ENCODE results near the gene RIMBP3C.
"Not testable (repeated sequence)": the region's sequence is repeated elsewhere in the genome, so short reads cannot be mapped to it uniquely, and the experiment has no call there.

RIMBP3C gene

GRCh38 chr22:21571679-21572078, 20.4 kb upstream of the RIMBP3C start:
- DNase-seq (ENCODE audit: low read depth) = no peak

GRCh38 chr22:21570398-21570797, 19.1 kb upstream of the RIMBP3C start:
- DNase-seq (ENCODE audit: low read depth) = no peak

DNA sequence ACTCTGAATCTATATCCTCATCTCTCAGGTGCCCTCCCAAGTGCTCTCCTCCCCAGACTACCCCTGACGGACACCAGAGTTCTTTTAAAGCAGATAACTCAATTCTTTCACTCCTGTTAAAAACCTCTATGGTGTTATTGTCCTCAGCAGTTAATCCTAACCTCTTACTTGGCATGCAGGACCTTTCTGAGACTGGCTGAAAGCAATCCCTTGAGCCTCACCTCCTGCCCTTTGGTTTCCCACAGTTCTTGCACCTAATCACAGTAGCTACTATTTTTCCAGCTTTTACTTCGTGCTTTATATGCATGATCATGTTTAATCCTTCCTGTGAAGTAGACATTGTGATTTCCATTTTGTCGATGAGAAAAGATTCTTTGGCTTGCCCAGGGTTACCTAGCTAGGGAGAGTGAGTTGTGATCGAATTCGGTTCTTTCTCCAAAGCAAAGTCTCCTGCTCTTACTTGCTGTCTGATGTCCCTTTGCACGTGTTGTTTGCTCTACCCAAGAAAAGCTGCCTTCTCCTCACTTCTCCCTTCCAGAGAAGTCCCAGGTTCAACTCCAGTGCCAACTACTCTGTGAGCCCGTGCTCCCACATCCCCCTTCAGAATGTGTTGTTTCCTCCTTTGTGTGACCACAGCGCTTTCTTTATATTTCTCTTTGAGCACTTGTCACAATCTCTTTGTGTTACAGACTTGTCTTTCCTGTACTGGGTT, 18.4 kb upstream of the RIMBP3C start:
- DNase-seq (ENCODE audit: low read depth) = no peak

DNA sequence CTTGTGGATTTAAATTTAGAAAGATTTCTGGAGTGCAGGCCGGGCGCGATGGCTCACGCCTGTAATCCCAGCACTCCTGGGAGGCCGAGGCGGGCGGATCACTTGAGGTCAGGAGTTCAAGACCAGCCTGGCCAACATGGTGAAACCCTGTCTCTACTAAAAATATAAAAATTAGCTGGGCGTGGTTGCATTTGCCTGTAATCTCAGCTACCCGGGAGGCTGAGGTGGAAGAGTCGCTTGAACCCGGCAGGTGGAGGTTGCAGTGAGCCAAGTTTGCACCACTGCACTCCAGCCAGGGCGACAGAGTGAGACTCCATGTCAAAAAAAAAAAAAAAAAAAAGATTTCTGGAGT, 17.8 kb upstream of the RIMBP3C start:
- DNase-seq (ENCODE audit: low read depth) = not testable (repeated sequence)

DNA sequence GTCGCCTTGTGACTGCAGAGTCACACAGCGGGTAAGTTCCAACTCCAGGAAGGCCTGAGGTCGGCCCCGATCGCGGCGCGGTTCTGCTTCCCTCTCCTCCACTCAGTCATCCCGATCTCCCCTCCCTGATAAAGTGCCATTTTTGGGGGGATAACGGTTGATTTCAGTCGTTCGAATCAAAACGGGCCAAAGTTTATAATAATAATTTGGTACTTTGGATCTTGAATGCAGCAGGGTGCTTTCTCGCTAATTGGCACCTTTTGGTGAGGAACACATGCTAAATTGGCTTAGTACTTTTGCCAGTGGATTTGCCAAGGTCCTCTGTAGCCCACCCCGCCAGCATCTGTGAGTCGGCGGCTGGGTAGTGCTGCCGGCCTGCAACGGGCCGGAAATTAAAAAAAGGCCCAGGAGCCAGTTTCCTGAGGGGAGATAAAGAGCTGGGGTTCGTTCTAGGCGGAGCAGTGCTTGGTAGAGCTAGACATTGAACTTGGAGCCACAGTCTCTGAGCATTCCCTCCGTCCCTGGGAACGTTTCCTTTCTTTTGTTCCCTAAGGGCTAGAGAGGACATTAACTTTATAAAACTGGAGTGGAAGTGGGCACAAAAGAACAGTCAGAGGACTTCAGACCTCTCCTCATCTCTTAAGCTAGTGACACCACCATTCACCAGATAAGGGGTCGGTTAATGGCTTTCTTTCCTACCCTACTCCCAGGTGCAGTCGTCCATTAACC, 17.2 kb upstream of the RIMBP3C start:
- DNase-seq (ENCODE audit: low read depth) = no peak

- peak; percentile 75 for DNase-seq (ENCODE audit: low read depth)
Measured at GRCh38 chr22:21567456-21568346, 16.4 kb upstream of the RIMBP3C start, which contains the start of gene UBE2L3. Gene UBE2L3, plus strand, starts transcription at chr22:21567714. Its CDS starts 31 bp downstream, at chr22:21567745.

DNA sequence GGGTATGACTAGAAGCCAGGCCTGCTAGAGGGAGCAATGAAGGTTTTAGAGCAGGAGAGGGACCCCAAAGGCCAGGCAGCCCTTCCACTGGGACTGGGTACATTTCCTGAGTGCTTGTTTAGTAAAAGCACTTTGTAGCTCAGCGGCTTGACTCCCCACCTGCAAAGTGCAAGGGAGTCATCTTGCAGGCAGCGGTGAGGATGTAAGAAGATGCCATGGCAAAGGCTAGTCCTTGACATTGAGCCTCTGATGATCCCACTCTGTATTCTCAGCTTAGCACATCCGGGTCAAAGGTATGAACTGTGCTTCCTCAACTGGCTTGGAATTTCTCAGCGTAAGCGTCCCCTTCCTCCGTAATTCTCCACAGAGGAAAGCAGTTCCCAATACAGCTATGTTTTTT, 13.2 kb upstream of the RIMBP3C start:
- no peak for DNase-seq (ENCODE audit: low read depth)

DNA sequence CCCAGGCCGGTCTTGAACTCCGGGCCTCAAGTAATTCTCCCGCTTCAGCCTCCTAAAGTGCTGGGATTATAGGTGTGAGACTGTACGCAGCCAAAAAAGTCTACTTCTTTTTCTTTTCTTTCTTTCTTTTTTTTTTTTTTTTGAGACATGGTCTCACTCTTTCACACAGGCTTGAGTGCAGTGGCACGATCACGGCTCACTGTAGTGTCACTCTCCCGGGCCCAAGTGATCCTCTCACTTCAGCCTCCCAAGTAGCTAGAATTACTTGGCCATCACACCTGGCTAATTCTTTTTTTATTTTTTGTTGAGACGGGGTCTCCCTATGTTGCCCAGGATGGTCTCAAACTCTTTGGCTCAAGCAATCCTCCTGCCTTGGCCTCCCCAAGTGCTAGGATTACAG, 12.7 kb upstream of the RIMBP3C start:
- DNase-seq (ENCODE audit: low read depth) = no peak

DNA sequence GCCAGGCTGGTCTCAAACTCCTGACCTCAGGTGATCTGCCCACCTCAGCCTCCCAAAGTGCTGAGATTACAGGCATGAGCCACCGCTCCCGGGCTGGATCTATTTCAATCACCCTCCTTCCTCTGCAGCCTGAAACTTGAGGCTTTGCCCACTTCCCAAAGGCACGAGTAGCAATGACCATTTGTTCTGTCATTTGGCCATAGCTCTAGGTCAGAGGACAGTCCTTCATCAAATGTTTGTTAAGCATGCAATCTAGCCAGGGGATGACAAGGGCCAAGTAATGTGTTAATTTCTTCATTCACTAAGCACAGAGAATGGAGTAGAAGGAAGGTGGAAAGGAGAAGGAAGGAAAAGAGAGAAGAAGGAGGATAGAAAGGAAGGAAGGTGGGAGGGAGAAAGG, 9.4 kb upstream of the RIMBP3C start:
- not testable (repeated sequence) for DNase-seq (ENCODE audit: low read depth)

DNA sequence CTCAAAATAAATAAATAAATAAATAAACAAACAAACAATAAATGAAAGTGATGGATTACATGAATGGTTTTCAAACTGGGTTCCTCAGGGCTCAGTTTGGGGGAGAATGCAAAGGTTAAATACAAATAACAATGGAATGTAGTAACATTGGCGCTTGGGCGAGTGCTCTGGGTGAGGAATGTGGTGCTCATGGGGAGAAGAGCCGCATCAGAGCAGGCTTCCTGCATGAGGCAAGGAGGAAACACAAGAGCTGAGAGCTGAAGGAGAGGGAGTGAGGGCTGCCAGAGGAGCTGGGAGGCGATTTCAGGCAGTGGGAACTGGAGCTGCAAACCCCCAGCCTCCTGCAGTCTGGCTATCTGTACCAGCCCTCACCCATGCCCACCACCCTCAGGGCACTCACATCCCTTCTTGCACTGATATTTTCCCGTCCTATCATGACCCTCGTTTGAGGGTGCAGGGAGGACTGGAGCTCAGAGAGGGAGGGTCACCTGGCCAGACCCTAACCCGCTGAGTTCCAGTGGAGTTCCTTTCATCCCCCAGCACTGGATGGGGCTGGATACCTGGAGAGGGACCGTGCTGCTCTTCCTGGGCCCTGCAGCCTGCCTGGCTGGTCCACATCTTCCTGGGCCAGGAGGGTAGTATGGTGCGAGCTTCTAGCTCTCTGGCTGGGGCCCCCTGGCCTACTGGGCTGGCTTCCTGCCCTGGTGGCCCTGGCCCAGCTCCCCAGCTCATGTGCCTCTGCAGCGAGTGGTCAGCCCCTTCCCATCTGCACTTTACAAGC, 8.3 kb upstream of the RIMBP3C start:
- not testable (repeated sequence) for DNase-seq (ENCODE audit: low read depth)

- DNase-seq (ENCODE audit: low read depth) = not testable (repeated sequence)
Measured at GRCh38 chr22:21550678-21551047, 598 bp downstream of the RIMBP3C start.

- DNase-seq (ENCODE audit: low read depth) = not testable (repeated sequence)
Measured at GRCh38 chr22:21550008-21550677, 1.1 kb downstream of the RIMBP3C start.

DNA sequence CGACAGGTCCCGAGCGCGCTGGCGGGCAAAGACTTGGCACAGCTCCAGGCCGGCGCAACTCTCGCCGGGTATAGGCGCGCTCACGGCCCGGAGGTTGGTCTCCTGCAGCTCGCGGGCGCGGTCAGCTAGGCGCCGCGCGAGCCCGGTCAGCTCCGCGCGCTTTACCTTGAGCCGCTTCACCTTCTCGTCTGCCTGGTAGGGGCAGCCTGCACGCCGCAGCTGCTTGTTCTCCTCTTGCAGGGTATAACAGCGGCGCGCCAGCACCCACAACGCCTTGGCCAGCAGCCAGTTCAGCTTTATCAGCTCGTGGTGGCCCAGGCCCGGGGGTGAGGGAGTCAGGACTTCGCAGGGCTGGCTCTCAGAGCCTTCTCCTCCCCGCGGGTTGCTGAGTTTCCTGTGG, 1.7 kb downstream of the RIMBP3C start:
- not testable (repeated sequence) for DNase-seq (ENCODE audit: low read depth)

- not testable (repeated sequence) for DNase-seq (ENCODE audit: low read depth)
Measured at GRCh38 chr22:21544432-21545322, 6.6 kb downstream of the RIMBP3C start.

GRCh38 chr22:21539862-21540261, 11.4 kb downstream of the RIMBP3C start:
- not testable (repeated sequence) for DNase-seq (ENCODE audit: low read depth)

DNA sequence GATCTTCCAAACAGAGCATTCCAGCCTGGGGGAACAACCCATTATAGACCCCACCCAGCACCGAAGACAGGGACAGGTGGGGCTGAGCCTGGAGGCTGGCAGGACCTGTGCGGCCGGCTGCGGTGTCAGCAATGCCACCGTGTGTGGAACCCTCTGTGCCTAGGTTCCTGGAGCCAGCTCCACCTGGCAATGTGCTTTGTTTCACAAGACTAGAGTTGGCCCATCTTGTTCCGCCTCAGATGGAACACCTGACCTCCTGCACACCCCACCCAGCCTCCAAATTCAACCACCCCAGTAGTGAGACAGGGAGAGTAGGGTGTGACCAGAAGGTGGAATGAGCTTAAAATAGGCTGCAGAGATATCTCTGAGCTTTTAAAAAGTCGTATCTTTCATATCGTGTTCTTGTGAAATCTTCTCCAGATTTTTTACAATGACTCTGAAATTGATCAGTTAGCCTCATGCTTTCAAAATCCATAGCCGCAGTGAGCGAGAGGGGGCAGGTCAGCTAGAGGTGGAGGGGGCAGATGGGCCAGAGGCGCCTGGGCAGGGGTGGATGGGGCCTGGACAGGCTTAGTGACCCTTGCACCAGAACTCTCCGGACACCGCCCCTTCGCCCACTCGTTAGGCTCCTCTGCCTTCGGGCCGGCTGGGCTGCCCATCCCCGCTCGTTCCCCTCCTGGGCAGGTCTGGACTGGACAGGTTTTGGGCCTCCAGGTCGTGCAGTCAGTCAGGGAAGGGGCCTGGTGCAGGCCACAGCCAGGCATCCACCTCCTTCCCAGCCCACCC, 18.2 kb downstream of the RIMBP3C start:
- not testable (repeated sequence) for DNase-seq (ENCODE audit: low read depth)

DNA sequence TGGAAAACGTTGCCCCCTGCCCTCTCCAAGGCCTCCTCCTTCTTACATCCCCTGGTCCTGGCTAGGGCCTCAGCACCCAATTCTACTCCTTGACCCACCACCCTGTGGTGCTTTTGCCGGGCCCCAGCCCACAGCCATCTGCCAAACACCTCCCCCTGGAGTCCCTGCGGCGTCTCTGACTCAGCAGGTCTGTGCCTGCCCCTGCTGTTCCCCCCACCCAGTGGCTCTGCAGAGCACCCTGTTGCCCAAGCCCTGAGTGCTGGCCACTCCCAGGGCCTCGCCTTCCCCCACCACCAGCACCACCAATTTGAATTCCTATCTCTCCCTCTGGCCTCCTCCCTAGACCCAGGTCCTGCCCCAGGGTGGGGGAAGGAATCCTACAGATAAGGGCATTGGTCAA, 19.7 kb downstream of the RIMBP3C start:
- not testable (repeated sequence) for DNase-seq (ENCODE audit: low read depth)

- DNase-seq (ENCODE audit: low read depth) = not testable (repeated sequence)
Measured at GRCh38 chr22:21526705-21527500, 24.4 kb downstream of the RIMBP3C start.
